Medulla oblongata (tissue), 1 donor: ENCODE measurements around the gene LCE5A.
A peak's percentile ranks its signal among the peaks of the same experiment; 100 is the strongest.
"Not testable (repeated sequence)": the region's sequence is repeated elsewhere in the genome, so short reads cannot be mapped to it uniquely, and the experiment has no call there.

Source experiments
- DNase-seq: peaks from one replicate; pipeline ENCODE4 v3.0.0-alpha.2; 2015; ENCODE audit errors: extremely low spot score

Gene LCE5A

DNA sequence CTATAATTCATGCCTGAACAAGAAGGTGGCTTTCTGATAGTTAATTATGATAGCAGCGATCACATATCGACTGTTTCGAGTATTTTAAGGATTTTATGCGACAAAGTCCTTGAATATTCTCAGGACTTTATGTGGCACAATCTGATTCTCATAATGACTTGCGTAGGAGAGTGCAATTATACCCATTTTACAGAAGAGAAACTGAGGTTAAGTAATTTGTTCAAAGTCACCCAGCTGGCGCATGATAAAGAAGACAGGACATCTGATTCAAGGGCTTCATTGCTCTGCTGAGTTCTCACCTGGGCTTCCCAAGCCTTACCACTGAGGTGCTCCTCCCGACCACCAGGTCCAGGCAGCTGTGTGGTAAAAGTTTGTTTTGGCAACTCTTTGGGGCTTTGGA, 5.5 kb downstream of the LCE5A start:
- no peak for DNase-seq

DNA sequence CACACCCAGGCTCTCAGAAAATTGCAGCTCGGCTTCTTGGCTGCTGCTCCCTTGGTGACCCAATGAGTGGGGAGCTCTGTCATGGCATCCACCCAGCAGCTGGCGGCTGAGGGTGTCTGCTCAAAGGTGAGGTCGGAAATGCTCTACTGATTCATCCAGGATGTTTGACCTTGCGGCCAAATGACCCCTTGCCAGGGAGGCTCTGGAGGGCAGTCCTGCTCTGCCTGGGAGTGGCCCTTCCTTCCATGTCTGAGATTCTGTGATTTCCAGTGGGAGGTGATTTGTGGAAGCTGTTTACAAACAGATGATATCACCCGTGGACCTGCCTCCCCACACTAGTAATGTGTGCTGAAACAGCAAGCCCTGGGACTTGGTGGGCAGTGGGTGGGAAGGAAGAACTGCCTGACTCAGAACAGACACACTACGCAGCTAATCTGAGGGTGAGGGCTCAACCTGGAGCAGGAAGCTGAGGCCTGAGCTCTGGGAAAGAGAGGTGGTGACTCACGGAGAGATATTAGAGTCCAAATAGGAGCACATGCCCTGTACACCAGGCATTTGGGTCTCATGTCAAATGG, 6.7 kb downstream of the LCE5A start:
- no peak for DNase-seq

DNA sequence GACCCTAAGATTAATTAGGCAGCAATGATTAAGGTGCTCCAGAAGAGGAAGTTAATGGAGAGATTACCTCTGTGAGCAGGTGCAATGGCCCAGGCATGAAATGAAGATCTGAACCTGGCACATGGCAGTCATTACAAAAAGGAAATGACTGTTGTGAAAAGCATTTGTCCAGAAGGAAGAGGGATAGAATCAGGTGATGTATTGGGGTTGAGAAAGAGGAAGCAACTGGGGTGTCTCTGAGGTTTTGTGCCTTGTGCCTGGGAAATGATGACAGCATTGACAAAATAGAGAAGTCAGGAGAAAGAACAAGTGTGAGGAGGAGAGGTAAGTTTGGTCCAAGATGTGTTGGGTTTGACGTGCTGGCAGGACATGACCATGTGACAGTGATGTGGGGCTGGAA, 9.2 kb downstream of the LCE5A start:
- DNase-seq: peak; percentile 66

DNA sequence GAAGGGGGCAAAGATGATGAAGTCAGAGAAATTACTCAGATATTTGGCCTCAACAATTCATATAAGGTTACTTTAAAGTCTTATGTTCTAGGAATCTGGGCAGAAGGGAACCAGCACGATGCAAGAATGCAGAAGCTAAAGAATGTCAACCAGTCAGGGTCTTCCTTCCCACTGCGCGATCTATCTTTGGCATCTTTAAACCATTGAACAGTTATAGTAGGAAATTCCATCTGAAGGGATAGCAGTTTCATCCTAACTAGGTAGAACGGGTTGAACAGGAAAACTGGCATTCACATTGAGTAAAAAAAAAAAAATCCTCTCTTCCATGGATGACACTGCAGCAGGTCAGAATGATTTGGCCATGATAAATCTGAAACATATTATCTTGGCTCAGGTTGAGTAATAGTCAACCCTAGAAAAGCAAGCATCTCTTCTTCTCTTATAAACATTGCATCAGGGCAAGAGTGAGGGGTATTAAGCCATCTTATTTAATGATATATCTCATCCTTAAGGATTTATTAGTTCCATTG, 10.0 kb downstream of the LCE5A start:
- no peak for DNase-seq

DNA sequence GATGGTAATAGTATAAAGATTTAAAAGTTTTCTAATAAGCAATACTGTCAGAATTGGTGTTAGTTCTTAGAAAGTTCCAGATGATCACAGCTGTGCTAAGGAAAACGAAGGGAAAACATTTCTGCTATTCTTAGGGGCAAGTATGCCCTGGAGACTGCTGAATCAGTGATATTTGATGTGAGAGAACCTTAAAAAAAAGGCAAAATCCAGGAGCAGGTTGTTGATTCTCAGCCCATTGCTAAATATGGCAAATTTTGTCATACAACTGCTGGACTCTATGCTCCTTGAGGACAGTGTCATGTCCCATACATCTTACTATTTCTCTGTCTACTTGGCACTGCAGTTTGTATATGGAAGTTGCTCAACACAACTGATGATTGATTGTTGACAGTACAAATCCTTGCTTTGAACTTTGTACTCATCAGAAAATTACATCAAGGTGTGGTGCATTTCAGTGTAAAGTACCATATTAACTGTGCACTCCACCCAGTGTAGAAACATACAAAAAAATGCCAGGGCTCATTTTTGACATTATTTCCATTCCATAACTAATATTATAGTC, 14.6 kb downstream of the LCE5A start:
- no peak for DNase-seq

DNA sequence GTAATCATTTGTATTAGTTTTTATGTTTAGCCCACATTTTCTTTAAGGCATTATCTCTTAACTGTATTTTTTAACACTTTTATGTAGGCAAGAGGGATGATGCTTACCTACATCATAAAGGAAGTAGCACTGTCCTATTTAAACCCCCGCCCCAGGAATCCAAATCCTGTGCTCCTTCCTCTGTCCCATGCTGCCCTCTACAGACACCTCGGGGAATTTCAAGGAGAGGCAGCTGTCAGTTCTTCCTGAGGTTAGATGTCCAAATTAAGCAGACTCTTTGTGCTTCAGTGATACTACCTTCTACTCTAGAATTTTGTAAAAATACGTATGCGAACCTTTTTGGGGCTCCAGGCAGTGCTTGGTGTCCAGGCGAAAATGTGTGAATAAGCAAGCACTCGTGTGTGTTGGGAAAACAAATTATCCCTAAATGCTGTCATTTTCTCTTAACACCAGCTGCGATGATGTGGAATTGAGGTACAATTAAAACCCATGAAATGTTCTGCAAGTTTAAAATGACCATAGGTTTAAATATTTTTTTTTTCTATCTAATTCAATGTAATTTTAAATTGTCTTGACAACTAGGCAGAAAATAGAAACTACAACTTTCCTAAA, 22.8 kb downstream of the LCE5A start:
- peak; percentile 51 for DNase-seq

DNA sequence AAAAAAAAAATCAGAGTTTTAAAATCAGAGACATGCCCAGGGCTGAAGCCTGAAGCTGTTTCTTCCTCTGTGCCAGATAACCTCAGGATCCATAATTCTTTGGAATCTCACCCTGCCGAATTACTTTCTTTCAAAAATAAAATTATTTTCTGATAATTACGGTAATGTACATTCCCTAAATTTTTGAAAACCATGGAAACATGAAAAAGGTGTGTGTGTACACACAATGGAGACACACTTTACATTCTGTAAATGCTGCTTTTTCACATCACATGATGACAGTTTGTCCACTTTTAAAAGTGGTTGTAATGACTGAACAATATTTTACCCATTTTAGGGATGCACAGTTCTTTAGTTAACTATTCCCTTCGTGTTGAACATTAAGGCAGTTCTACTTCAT, 25.2 kb downstream of the LCE5A start:
- no peak for DNase-seq

DNA sequence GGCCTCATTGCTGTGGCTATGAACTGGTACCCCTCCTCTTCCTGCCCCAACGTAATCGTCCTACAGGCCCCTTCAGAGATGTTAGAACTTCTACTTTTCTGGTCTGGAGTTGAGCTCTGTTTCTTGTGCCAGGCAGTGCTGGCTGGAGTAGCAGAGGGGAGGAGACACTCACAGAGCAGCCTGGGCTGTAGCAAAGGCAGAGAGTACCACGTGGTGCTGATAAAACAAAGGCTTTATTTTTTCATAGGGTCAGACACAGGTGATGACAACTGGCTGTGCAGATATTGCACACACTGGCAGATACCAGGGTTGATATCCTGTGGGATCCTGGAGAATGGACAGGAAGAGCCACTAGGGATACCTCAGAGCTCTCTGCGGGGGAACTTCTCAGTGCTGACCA, 26.9 kb downstream of the LCE5A start:
- DNase-seq: peak; percentile 23

DNA sequence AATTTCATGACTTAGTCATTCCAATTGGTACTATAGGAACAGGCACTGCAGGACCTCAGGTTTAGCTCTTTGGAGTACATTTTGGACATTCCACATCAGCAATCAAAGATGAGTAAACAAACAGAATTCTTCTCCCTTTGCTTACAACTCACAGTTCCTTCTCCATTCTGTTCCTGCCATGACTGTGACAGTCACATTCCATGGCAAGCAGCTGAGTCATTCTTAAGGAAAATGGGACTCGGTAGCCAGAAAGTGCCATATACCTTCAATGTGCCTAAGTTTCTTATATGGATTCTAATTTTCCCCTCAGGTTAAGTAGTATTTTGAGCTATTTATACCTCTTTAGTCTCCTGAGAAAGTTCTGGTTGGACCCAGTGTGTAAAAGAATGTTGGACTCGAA, 29.3 kb downstream of the LCE5A start:
- DNase-seq: no peak

DNA sequence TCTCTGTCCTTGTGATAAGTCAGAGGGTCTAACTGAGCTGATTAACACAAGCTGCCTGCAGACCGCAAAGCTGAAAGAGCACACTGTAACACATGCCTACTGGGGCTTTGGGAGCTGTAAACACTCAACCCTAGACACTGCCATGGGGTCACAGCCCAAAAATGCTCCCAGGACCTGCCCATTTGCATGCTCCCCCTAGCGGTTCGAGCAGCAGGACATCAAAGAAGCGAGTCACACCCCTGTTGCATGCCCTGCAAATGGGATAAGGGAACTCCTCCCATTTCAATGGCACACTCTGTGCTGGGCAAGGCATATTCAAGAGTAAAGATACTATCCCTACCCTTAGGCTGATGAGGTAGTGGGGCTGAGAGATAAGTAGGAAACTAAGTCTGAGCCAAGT, 33.2 kb downstream of the LCE5A start:
- DNase-seq: no peak

DNA sequence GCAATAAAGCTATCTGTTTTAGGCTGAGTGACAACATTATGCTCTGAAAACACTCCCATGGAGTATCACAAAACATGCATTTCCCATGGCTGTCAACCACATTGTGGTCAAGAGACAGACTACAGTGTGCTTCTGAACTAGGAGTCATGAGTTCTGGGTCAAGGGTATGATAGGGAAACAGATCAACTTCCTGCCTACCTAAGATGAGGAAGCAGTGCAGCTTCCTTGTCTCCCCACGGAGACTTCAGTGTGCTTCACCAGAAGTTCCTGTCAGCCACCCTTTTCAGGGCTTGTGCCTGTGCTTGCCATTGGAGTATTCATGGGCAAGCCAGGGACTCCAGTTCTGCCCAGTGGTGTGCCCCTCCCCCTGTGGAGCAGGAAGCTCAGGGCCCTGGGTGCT, 36.1 kb downstream of the LCE5A start:
- no peak for DNase-seq

DNA sequence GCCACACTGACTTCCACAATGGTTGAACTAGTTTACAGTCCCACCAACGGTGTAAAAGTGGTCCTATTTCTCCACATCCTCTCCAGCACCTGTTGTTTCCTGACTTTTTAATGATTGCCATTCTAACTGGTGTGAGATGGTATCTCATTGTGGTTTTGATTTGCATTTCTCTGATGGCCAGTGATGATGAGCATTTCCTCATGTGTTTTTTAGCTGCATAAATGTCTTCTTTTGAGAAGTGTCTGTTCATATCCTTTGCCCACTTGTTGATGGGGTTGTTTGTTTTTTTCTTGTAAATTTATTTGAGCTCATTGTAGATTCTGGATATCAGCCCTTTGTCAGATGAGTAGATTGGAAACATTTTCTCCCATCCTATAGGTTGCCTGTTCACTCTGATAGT, 37.8 kb downstream of the LCE5A start:
- DNase-seq: not testable (repeated sequence)
